Activated T-cell treated with anti-CD3 and anti-CD28 coated beads, Interleukin-2, amount 50 U/mL, for 24 hours (primary cell): ENCODE data around the gene ANKRD39.
A peak's percentile ranks its signal among the peaks of the same experiment; 100 is the strongest.

Experiments used
- DNase-seq: peaks from one replicate; pipeline ENCODE4 v3.0.0-alpha.2; 2020
- H3K27ac Mint-ChIP-seq: 2 replicates; pipeline ENCODE4 v1.8.0; 2020; ENCODE audit warnings: mild to moderate bottlenecking, mixed read lengths
- H3K27me3 Mint-ChIP-seq: 2 replicates; pipeline ENCODE4 v1.8.0; 2020; ENCODE audit warnings: mixed read lengths
- H3K36me3 Mint-ChIP-seq: 2 replicates; pipeline ENCODE4 v1.8.0; 2020; ENCODE audit warnings: low read depth, mixed read lengths
- H3K4me1 Mint-ChIP-seq: 2 replicates; pipeline ENCODE4 v1.8.0; 2020; ENCODE audit warnings: low read depth, mixed read lengths
- H3K4me3 Mint-ChIP-seq: 2 replicates; pipeline ENCODE4 v1.8.0; 2020; ENCODE audit warnings: mild to moderate bottlenecking, moderate library complexity, mixed read lengths
- H3K9me3 Mint-ChIP-seq: 2 replicates; pipeline ENCODE4 v1.8.0; 2020; ENCODE audit warnings: mixed read lengths

The ANKRD39 gene

DNA sequence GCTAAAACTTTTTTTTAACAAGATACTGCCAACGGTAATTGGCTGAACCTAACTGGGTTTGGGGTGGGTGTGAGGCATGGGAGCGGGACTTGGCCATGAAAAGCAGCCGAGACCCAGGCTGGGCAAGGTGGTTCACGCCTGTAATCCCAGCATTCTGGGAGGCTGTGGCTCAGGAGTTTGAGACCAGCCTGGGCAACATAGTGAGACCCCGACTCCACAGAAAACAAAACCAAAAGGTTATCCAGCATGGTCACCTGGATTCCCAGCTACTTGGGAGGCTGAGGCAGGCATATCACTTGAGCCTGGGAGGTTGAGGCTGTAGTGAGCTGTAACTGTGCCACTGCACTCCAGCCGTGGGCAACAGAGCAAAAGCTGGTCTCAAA, 23.1 kb upstream of the ANKRD39 start:
- H3K27me3 Mint-ChIP-seq, result no peaks in the 10 kb centered on the region
- H3K4me1 Mint-ChIP-seq, result peaks cover 6% of the 10 kb centered on the region
- no peak overlapping the region for H3K27ac Mint-ChIP-seq
- no peaks in the 10 kb centered on the region for H3K9me3 Mint-ChIP-seq
- no peak overlapping the region for H3K4me3 Mint-ChIP-seq
- no peak for DNase-seq
- no peaks in the 10 kb centered on the region for H3K36me3 Mint-ChIP-seq

- no peaks in the 10 kb centered on the region for H3K27me3 Mint-ChIP-seq
- H3K36me3 Mint-ChIP-seq, result no peaks in the 10 kb centered on the region
Measured at GRCh38 chr2:96879545-96880040, 21.8 kb upstream of the ANKRD39 start.

GRCh38 chr2:96878796-96879544, 21.2 kb upstream of the ANKRD39 start:
- Mint-ChIP-seq H3K27ac (no peak overlapping the region), H3K36me3 (no peaks in the 10 kb centered on the region), H3K4me3 (no peak overlapping the region), H3K27me3 (no peaks in the 10 kb centered on the region), H3K9me3 (no peaks in the 10 kb centered on the region), H3K4me1 (peaks cover 18% of the 10 kb centered on the region)
- no peak for DNase-seq

More at GRCh38 chr2:96879545-96880040, 21.8 kb upstream of the ANKRD39 start:
- H3K4me3 Mint-ChIP-seq, result no peak overlapping the region
- no peaks in the 10 kb centered on the region for H3K9me3 Mint-ChIP-seq
- DNase-seq, result no peak
- H3K27ac Mint-ChIP-seq, result no peak overlapping the region
- H3K4me1 Mint-ChIP-seq, result peaks cover 11% of the 10 kb centered on the region

- no peak overlapping the region for H3K27ac Mint-ChIP-seq
- H3K4me1 Mint-ChIP-seq, result peaks cover 26% of the 10 kb centered on the region
- no peaks in the 10 kb centered on the region for H3K36me3 Mint-ChIP-seq
- no peaks in the 10 kb centered on the region for H3K9me3 Mint-ChIP-seq
- no peak overlapping the region for H3K4me3 Mint-ChIP-seq
- no peaks in the 10 kb centered on the region for H3K27me3 Mint-ChIP-seq
- no peak for DNase-seq
Measured at GRCh38 chr2:96878171-96878570, 20.4 kb upstream of the ANKRD39 start.

GRCh38 chr2:96877631-96878092, 19.8 kb upstream of the ANKRD39 start:
- Mint-ChIP-seq H3K27me3 (no peaks in the 10 kb centered on the region), H3K27ac (no peak overlapping the region), H3K4me3 (no peak overlapping the region), H3K9me3 (no peaks in the 10 kb centered on the region), H3K4me1 (peaks cover 31% of the 10 kb centered on the region), H3K36me3 (no peaks in the 10 kb centered on the region)
- DNase-seq, result no peak

GRCh38 chr2:96877042-96877451, 19.2 kb upstream of the ANKRD39 start:
- Mint-ChIP-seq H3K27me3 (no peaks in the 10 kb centered on the region), H3K9me3 (no peaks in the 10 kb centered on the region), H3K36me3 (no peaks in the 10 kb centered on the region), H3K4me1 (peaks cover 35% of the 10 kb centered on the region), H3K4me3 (no peak overlapping the region), H3K27ac (no peak overlapping the region)
- DNase-seq, result no peak

GRCh38 chr2:96876269-96877041, 18.6 kb upstream of the ANKRD39 start:
- H3K36me3 Mint-ChIP-seq, result no peaks in the 10 kb centered on the region
- no peaks in the 10 kb centered on the region for H3K27me3 Mint-ChIP-seq
- no peak for DNase-seq
- no peak overlapping the region for H3K4me3 Mint-ChIP-seq
- peaks cover 35% of the 10 kb centered on the region for H3K4me1 Mint-ChIP-seq
- peak overlapping the region; percentile 29 for H3K27ac Mint-ChIP-seq
- H3K9me3 Mint-ChIP-seq, result no peaks in the 10 kb centered on the region

DNA sequence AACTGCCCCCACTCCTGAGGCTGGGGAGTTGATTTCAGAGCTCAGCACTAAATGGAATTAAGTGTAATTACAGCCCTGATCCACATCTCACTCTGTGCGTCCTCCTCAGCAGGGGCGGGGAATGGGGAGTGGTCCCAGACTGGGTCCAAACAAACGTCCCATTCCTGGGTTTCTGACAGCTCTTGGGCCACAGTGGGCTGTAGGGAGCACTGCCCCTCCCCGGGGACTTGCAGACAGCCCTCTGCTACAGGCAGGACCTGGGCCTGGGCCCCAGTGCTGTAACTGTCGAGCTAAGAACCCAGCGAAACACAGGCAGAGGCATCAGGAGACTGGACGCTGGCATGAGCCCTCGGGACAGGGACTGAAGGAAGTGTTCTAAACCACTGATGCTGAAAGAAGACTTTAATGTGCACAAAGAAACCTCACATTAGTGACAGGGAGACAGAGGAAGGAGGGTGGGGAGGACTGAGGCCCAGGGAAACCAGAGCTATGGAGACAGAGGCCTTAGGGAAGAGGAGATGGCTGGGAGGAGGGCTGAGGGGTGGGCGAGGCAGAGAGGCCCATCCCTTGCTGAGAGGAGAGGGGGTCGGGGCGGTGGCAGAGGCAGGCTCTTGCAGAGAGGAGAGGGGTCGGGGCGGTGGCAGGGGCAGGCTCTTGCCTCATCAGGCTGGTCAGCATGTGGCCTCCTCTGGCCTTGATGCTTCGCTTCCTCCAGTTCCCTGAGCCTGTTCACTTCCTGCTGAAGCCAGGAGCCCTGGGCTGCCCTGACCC, 17.9 kb upstream of the ANKRD39 start:
- Mint-ChIP-seq H3K4me3 (no peak overlapping the region), H3K27ac (no peak overlapping the region), H3K36me3 (no peaks in the 10 kb centered on the region), H3K27me3 (peaks cover 3% of the 10 kb centered on the region), H3K9me3 (no peaks in the 10 kb centered on the region), H3K4me1 (peaks cover 40% of the 10 kb centered on the region)
- DNase-seq, result no peak

DNA sequence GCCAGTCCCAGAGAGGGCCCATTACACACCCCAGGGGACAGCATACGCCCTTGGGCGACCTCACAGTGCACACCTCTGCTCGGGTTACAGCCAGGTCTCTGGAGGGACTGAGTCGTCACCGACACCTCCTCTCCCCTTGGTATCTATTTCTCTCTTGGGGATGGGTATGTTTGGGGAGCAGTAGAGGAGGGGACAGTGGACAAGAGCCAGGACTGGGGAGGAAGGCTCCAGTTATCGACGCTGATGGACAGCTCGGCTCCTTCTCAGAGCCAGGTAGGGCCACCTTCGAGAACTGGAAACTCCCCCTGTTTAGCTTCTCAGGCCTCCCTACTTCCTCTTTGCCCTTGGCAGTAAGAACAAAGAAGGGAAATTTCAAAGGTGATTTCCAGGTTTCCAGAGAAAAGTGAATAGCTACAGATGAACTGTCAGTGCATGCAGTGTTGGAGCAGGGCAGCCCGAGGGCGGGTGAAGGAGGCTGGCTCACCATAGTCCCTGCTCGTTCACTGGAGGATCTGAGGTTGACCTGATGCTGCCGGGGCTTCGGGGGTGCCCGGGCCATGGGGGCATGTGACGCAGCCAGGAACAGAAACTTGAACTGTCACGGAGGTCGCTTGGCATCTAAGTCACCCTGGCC, 16.5 kb upstream of the ANKRD39 start:
- peaks cover 45% of the 10 kb centered on the region for H3K4me1 Mint-ChIP-seq

GRCh38 chr2:96873651-96874096, 15.9 kb upstream of the ANKRD39 start:
- peaks cover 45% of the 10 kb centered on the region for H3K4me1 Mint-ChIP-seq

More for the DNA sequence above, 16.5 kb upstream of the ANKRD39 start:
- DNase-seq, result no peak
- H3K36me3 Mint-ChIP-seq, result no peaks in the 10 kb centered on the region
- H3K27me3 Mint-ChIP-seq, result peaks cover 7% of the 10 kb centered on the region
- H3K27ac Mint-ChIP-seq, result peak overlapping the region; percentile 61
- no peak overlapping the region for H3K4me3 Mint-ChIP-seq
- no peaks in the 10 kb centered on the region for H3K9me3 Mint-ChIP-seq

DNA sequence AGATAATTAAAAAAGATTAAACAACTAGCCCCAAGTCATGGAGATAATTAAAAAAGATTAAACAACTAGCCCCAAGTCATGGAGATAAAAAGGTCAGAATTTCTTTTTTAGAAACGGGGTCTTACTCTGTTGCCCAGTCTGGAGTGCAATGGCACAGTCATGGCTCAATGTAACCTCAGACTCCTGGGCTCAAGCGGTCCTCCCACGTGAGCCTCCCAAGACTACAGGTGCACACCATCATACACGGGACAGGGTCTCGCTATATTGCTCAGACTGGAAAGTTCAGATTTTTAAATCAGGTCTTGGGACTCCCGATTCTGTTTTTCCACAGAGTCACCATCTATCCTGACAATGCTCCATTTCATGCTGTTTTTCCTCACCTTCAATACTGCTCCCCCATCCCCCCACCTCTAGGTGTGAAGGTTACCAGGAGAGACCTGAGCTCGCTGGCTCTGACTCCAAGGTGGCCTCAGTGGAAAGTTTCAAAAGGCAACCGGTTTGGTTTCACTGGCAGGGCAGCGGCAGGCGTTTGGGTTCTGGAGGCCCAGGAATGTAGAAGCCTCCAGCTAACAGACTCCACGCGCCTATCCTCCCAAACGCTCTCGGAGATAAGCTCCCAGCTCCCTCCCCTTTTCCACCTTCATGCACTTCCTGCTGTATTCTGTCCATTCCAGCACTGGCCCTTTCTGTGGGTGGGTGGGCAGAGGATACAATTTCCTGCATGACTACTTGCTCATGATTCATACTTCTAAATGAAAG, 15.0 kb upstream of the ANKRD39 start:
- Mint-ChIP-seq H3K27me3 (peaks cover 7% of the 10 kb centered on the region), H3K9me3 (no peaks in the 10 kb centered on the region), H3K4me3 (no peak overlapping the region), H3K27ac (no peak overlapping the region), H3K4me1 (peaks cover 51% of the 10 kb centered on the region), H3K36me3 (no peaks in the 10 kb centered on the region)
- DNase-seq, result no peak

More at GRCh38 chr2:96873651-96874096, 15.9 kb upstream of the ANKRD39 start:
- no peak for DNase-seq
- Mint-ChIP-seq H3K4me3 (no peak overlapping the region), H3K27me3 (peaks cover 7% of the 10 kb centered on the region), H3K9me3 (no peaks in the 10 kb centered on the region), H3K27ac (no peak overlapping the region), H3K36me3 (no peaks in the 10 kb centered on the region)

- Mint-ChIP-seq H3K27me3 (peaks cover 7% of the 10 kb centered on the region), H3K27ac (peak overlapping the region; percentile 72), H3K36me3 (peaks cover 2% of the 10 kb centered on the region), H3K4me3 (peak overlapping the region; percentile 73), H3K9me3 (no peaks in the 10 kb centered on the region), H3K4me1 (peaks cover 58% of the 10 kb centered on the region)
- DNase-seq, result peak; percentile 68
Measured at GRCh38 chr2:96870626-96871255, 12.9 kb upstream of the ANKRD39 start.
